ENCODE data around the gene USPL1. TPM values are rescaled to one million over a fixed set of nuclear protein-coding genes. Genes with fewer than 3 reads are reported as not detected.

USPL1 gene
- polyA plus RNA-seq, 1 donor (not counting 4 experiments of a cell fraction or from before 2014, with no cell fraction given): 12.3 TPM

DNA sequence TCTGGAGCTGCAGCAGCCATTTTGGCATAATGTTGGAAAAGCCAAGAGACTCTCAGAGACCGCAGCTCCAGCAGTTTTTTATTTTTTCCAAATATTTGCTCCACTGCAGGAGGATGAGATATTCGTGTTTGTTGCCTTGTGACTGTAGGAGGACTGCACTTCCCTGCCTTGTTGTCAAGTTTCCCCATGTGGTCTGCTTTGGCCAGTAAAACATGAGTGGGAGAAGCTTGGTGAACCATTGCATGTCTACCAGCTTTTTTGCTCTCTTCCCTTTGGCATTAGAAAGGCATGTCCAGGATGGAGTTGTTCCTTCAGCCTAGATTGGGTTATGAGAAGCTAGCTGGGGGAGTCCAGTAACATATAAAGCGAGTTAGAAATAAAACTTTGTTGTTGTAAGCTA is 69.9 kb downstream of the USPL1 start:
- no peaks in the 10 kb centered on the region for H3K36me3 ChIP-seq (ENCODE audit: control insufficient read depth in 2 of 2, extremely low read depth in 1 of 2, insufficient read depth in 2 of 2, low read length in 2 of 2)
- H3K79me2 ChIP-seq (ENCODE audit: control insufficient read depth, insufficient read depth, low read length): no peaks in the 10 kb centered on the region
- dilution Hi-C loops (cut with MboI; ENCODE audit: extremely low pct_ligation_motif_present, low sequenced_read_pairs): no loop called here
- peaks cover 11% of the 10 kb centered on the region for H3K4me1 ChIP-seq (ENCODE audit: control insufficient read depth, extremely low read depth, insufficient read depth, low read length)
- H3K9me1 ChIP-seq (ENCODE audit: control insufficient read depth, extremely low read depth, insufficient read depth, low read length): no peaks in the 10 kb centered on the region
- no peak for FAIRE-seq
- H4K20me1 ChIP-seq (ENCODE audit: control insufficient read depth, extremely low read depth, insufficient read depth, low read length): no peaks in the 10 kb centered on the region
- H3K9me3 ChIP-seq (ENCODE audit: control insufficient read depth, low read depth, low read length): no peaks in the 10 kb centered on the region
- H3K27ac ChIP-seq (ENCODE audit: control insufficient read depth, insufficient read depth, low read length): no peak overlapping the region
- no peak overlapping the region for H3K4me2 ChIP-seq (ENCODE audit: control insufficient read depth, extremely low read depth, insufficient read depth, low read depth, low read length)
- no peak for DNase-seq (ENCODE audit: low read depth, low spot score)
- H3K9ac ChIP-seq (ENCODE audit: control insufficient read depth, extremely low read depth, insufficient read depth, low read length): no peak overlapping the region
- H3K27me3 ChIP-seq (ENCODE audit: control insufficient read depth, extremely low read depth, insufficient read depth, low read length): no peaks in the 10 kb centered on the region
- no peak overlapping the region for H3K4me3 ChIP-seq (ENCODE audit: control insufficient read depth in 2 of 3, extremely low read depth in 1 of 3, insufficient read depth in 2 of 3, low read depth in 1 of 3, low read length in 3 of 3)
- TF ChIP-seq, protein P1, sequence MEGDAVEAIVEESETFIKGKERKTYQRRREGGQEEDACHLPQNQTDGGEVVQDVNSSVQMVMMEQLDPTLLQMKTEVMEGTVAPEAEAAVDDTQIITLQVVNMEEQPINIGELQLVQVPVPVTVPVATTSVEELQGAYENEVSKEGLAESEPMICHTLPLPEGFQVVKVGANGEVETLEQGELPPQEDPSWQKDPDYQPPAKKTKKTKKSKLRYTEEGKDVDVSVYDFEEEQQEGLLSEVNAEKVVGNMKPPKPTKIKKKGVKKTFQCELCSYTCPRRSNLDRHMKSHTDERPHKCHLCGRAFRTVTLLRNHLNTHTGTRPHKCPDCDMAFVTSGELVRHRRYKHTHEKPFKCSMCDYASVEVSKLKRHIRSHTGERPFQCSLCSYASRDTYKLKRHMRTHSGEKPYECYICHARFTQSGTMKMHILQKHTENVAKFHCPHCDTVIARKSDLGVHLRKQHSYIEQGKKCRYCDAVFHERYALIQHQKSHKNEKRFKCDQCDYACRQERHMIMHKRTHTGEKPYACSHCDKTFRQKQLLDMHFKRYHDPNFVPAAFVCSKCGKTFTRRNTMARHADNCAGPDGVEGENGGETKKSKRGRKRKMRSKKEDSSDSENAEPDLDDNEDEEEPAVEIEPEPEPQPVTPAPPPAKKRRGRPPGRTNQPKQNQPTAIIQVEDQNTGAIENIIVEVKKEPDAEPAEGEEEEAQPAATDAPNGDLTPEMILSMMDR (optimal IDR thresholded peaks at IDR 0.05 in 1 of 3, IDR thresholded peaks at IDR 0.05 in 1 of 3, conservative IDR thresholded peaks at IDR 0.05 in 1 of 3; ENCODE audit: extremely low read depth in 1 of 3, insufficient read depth in 2 of 3, low read length in 3 of 3): no peak
- TF ChIP-seq EZH2 (IDR thresholded peaks at IDR 0.05; ENCODE audit: low read length): no peak
- no peak overlapping the region for H2AFZ ChIP-seq (ENCODE audit: control insufficient read depth, low read length)

DNA sequence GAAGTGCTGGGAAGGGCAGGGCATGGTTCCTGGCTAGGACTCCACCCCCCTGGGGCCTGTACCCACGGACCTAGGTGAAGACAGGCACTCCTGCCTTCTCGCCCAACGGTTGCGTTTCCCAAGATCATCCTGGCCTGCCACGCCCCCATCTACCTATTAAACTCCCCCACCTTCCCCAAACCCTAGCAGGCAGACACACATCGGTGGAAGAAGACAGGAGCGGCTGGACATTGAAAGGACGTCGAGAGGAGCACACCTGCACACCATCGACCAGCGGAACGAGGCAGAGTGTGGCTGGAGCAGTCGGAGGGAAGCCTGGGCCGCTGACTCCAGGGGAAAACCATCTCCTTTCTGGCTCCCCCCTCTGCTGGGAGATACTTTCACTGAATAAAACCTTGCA is 72.0 kb downstream of the USPL1 start:
- Histone ChIP-seq H3K4me1 (ENCODE audit: control insufficient read depth, extremely low read depth, insufficient read depth, low read length) (peaks cover 11% of the 10 kb centered on the region), H3K9me3 (ENCODE audit: control insufficient read depth, low read depth, low read length) (no peaks in the 10 kb centered on the region), H4K20me1 (ENCODE audit: control insufficient read depth, extremely low read depth, insufficient read depth, low read length) (no peaks in the 10 kb centered on the region), H3K9me1 (ENCODE audit: control insufficient read depth, extremely low read depth, insufficient read depth, low read length) (no peaks in the 10 kb centered on the region), H3K79me2 (ENCODE audit: control insufficient read depth, insufficient read depth, low read length) (no peaks in the 10 kb centered on the region), H3K27me3 (ENCODE audit: control insufficient read depth, extremely low read depth, insufficient read depth, low read length) (no peaks in the 10 kb centered on the region), H3K4me2 (ENCODE audit: control insufficient read depth, extremely low read depth, insufficient read depth, low read depth, low read length) (peak overlapping the region; percentile 90), H3K36me3 (ENCODE audit: control insufficient read depth in 2 of 2, extremely low read depth in 1 of 2, insufficient read depth in 2 of 2, low read length in 2 of 2) (no peaks in the 10 kb centered on the region), H3K27ac (ENCODE audit: control insufficient read depth, insufficient read depth, low read length) (no peak overlapping the region), H3K9ac (ENCODE audit: control insufficient read depth, extremely low read depth, insufficient read depth, low read length) (no peak overlapping the region), H3K4me3 (ENCODE audit: control insufficient read depth in 2 of 3, extremely low read depth in 1 of 3, insufficient read depth in 2 of 3, low read depth in 1 of 3, low read length in 3 of 3) (no peak overlapping the region), H2AFZ (ENCODE audit: control insufficient read depth, low read length) (no peak overlapping the region)
- DNase-seq (ENCODE audit: low read depth, low spot score): no peak
- dilution Hi-C loops (cut with MboI; ENCODE audit: extremely low pct_ligation_motif_present, low sequenced_read_pairs): no loop called here
- FAIRE-seq: no peak
- TF ChIP-seq, protein P1 (optimal IDR thresholded peaks at IDR 0.05 in 1 of 3, IDR thresholded peaks at IDR 0.05 in 1 of 3, conservative IDR thresholded peaks at IDR 0.05 in 1 of 3; ENCODE audit: extremely low read depth in 1 of 3, insufficient read depth in 2 of 3, low read length in 3 of 3): no peak
- TF ChIP-seq EZH2 (IDR thresholded peaks at IDR 0.05; ENCODE audit: low read length): no peak

Data from keratinocyte (primary cell).